Measurements from ENCODE around the gene PRKCH.

Gene PRKCH

DNA sequence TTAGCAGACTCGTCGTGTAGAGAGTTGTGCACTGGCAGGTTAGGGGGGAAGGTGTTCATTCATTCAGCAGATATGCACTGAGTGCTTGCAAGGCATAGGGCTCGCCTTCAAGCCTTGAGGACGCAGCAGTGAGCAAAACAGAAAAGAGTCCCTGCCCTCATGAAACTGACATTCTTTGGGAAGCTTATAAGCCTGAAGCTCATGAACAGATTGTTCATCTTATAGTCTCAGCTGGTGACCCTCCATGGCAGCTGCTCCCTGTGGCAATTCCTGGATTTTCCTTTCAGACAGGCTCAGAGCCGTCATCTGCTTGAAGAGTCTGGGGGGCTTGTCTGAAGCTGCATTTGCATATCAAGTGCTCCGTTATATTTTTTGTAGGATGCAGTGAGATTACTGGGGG lies 148.4 kb downstream of the PRKCH start:
- H3K4me3 ChIP-seq (ENCODE audit: low read depth, low read length): no peak overlapping the region

DNA sequence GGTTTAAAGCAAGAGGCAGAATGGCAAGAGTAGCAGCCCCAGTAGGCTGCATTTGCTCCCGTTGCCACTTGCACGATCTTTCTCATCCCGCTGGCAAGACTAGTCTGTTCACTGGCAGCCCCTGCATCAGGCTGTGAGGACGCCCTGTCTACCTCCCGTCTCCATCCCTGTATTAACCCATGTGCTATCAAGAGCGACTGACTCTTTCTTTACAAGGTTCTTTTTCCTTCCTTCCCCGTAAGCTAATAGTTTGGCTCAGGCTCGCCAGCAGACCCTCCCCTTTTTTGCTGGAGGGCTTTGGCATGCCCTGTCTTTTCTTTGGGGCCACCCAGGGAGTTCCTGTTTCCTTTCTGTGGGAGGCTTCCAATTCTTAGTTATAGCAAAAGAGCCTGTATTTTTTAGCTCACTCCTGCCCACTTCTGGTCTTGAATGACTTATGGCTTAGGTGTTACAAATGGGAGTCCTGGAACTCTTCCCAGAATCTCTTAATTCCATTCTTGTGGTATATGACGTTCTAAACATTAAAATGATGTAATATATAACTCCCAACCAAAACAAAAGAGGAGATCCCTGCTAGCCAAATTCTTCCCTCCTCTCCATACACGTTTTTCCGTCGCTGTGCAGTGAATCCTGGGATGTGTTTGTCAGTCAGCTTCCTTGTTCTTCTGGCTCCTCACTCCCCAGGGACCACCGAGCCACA lies 149.0 kb downstream of the PRKCH start:
- TF ChIP-seq, protein P1, sequence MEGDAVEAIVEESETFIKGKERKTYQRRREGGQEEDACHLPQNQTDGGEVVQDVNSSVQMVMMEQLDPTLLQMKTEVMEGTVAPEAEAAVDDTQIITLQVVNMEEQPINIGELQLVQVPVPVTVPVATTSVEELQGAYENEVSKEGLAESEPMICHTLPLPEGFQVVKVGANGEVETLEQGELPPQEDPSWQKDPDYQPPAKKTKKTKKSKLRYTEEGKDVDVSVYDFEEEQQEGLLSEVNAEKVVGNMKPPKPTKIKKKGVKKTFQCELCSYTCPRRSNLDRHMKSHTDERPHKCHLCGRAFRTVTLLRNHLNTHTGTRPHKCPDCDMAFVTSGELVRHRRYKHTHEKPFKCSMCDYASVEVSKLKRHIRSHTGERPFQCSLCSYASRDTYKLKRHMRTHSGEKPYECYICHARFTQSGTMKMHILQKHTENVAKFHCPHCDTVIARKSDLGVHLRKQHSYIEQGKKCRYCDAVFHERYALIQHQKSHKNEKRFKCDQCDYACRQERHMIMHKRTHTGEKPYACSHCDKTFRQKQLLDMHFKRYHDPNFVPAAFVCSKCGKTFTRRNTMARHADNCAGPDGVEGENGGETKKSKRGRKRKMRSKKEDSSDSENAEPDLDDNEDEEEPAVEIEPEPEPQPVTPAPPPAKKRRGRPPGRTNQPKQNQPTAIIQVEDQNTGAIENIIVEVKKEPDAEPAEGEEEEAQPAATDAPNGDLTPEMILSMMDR (IDR thresholded peaks at IDR 0.05; ENCODE audit: borderline replicate concordance, insufficient read depth, low read depth, low read length): no peak
- no peak overlapping the region for H3K4me3 ChIP-seq (ENCODE audit: low read depth, low read length)

More for the DNA sequence above, 148.4 kb downstream of the PRKCH start:
- TF ChIP-seq, protein P1 (IDR thresholded peaks at IDR 0.05; ENCODE audit: borderline replicate concordance, insufficient read depth, low read depth, low read length): no peak

DNA sequence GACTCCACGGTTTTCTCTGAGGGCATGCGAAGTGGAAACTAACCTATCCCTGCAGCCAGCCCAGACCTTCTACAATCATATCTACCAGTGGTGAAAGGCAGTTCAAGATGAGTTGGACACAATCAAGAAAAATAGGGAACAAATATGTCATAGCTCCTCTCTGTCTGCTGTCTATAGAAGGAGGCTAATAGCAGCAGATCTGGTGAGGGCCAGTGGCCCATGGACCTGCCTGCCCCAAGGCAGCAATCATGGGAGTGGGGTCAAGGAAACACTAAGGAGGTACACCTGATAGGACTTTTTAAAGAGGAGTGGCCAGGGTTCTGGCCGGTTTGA lies 149.5 kb downstream of the PRKCH start:
- H3K4me3 ChIP-seq (ENCODE audit: low read depth, low read length): no peak overlapping the region
- TF ChIP-seq, protein P1 (IDR thresholded peaks at IDR 0.05; ENCODE audit: borderline replicate concordance, insufficient read depth, low read depth, low read length): no peak

DNA sequence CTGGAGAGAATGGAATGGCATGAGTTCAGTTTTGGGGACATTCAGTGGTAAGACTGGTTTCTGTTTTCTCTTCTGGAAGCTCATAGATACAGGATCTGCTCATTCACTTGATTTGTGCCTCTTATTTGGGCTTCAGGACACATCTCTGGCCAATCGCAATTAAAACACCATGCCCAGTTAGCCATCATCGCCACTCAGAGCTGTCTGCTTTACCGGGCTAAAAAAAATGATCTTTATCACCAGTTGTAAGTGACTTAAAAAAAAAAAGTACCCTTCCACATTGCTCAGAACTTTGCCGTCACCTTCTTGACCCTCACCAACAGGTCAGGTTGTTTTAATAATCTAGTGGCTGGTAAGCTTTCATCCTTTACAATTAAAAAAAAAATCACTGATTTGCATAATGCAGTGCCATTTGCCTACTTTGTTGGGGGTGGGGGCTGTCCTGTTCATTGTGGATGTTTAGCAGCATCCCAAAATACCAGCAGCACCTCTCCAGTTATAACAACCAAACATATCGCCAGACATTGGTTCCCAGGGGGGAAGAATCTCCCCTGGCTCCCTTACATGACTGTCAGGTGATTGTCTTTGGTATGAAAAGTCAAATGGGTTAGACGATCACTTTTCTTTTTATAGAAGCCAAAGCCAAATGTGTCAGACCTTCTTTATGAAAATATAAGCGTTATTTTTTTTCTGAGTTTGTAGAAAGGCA lies 150.1 kb downstream of the PRKCH start:
- TF ChIP-seq, protein P1 (IDR thresholded peaks at IDR 0.05; ENCODE audit: borderline replicate concordance, insufficient read depth, low read depth, low read length): no peak

DNA sequence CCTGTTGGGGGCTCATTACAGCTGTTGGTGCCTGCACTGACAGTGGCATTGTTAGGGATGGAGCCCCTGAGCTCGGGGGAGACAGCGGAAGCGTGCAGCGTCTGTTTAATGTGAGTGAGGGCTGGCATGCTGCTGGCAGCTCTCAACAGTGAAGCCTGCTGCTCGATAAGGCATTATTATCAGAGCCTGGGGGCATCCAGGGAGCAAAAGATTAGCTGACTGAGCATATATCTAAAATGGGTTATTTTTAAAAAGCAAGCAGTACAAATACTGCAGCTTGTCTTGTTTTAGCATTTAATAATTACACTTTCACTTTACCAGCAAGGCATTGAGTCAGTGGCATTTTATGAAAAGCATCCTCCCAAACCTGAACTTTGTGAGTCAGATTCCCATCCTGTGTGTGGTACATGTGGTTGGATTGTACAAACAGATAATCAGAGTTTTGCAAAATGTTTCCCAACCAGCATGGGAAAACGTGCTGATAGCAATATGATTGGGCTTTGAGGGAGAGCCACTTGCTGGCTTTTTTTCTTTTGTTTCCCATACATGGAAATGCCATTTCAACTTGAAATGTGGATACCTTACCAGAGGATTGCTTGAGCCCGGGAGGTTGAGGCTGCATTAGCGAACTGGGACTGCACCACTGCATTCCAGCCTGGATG lies 150.8 kb downstream of the PRKCH start:
- TF ChIP-seq, protein P1 (IDR thresholded peaks at IDR 0.05; ENCODE audit: borderline replicate concordance, insufficient read depth, low read depth, low read length): no peak
- H3K4me3 ChIP-seq (ENCODE audit: low read depth, low read length): peak overlapping the region; percentile 21

More for the DNA sequence above, 150.1 kb downstream of the PRKCH start:
- H3K4me3 ChIP-seq (ENCODE audit: low read depth, low read length): no peak overlapping the region

DNA sequence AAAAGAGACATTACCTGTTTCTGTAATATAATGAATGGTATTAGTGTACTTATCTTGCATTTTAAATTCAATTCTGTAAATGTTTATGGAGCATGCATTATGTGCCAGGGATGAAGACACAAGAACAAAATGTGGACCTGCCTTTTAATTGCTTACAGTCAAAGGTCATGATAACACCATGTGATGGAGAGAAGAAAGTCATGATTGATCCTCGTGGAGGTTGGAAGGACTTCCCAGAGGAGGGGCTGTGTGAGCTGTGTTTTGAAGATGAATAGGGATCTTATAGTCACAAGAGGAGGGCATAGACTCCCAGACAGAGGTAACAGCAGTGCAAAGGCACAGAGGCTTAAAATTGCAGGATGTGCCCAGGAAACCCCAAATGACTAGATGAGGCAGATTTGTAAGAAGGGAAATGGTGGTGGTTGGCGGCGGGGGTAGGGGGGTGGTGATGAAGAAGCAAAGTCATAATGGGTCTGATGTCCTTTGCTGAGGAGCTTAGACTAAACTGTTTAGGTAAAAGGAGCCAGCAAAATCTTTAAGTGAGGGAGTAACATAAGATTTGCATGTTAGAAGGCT lies 151.5 kb downstream of the PRKCH start:
- no peak overlapping the region for H3K4me3 ChIP-seq (ENCODE audit: low read depth, low read length)
- TF ChIP-seq, protein P1 (IDR thresholded peaks at IDR 0.05; ENCODE audit: borderline replicate concordance, insufficient read depth, low read depth, low read length): no peak
